ENCODE data around the gene ENTPD1. TPM values are rescaled to one million over a fixed set of nuclear protein-coding genes. Genes with fewer than 3 reads are reported as not detected.
A peak's percentile ranks its signal among the peaks of the same experiment; 100 is the strongest.

The ENTPD1 gene
- total RNA-seq, 1 donor from 2014 or later = 7.7 TPM

- intact Hi-C loops (cut with micrococcal nuclease) = no loop called here
- Histone ChIP-seq H3K27ac (replicated peaks) (no peak overlapping the region), H3K9me3 (replicated peaks) (peaks cover 4% of the 10 kb centered on the region), H3K4me1 (peaks cover 29% of the 10 kb centered on the region), H3K36me3 (no peaks in the 10 kb centered on the region), H3K27me3 (ENCODE audit: low read depth) (no peaks in the 10 kb centered on the region), H3K4me3 (no peak overlapping the region)
- DNase-seq = no peak
- no peak for TF ChIP-seq CTCF (IDR thresholded peaks at IDR 0.05; ENCODE audit: borderline replicate concordance)
Observed at GRCh38 chr10:95739056-95739455, 16.9 kb upstream of the ENTPD1 start.

GRCh38 chr10:95741807-95742467 is 14.0 kb upstream of the ENTPD1 start:
- intact Hi-C loops (cut with micrococcal nuclease) = no loop called here
- Histone ChIP-seq H3K9me3 (replicated peaks) (no peaks in the 10 kb centered on the region), H3K4me1 (peaks cover 29% of the 10 kb centered on the region), H3K36me3 (no peaks in the 10 kb centered on the region), H3K27me3 (ENCODE audit: low read depth) (no peaks in the 10 kb centered on the region), H3K27ac (replicated peaks) (peak overlapping the region; percentile 88), H3K4me3 (peak overlapping the region; percentile 1)
- DNase-seq = no peak
- peak; percentile 37 for TF ChIP-seq CTCF (IDR thresholded peaks at IDR 0.05; ENCODE audit: borderline replicate concordance)

GRCh38 chr10:95742485-95742884 is 13.5 kb upstream of the ENTPD1 start:
- intact Hi-C loops (cut with micrococcal nuclease) = no loop called here
- Histone ChIP-seq H3K27me3 (ENCODE audit: low read depth) (no peaks in the 10 kb centered on the region), H3K9me3 (replicated peaks) (no peaks in the 10 kb centered on the region), H3K4me1 (peaks cover 29% of the 10 kb centered on the region), H3K36me3 (no peaks in the 10 kb centered on the region), H3K4me3 (peak overlapping the region; percentile 1), H3K27ac (replicated peaks) (peak overlapping the region; percentile 88)
- no peak for TF ChIP-seq CTCF (IDR thresholded peaks at IDR 0.05; ENCODE audit: borderline replicate concordance)
- DNase-seq = no peak

- intact Hi-C loops (cut with micrococcal nuclease) = no loop called here
Observed at GRCh38 chr10:95742962-95743535, 12.9 kb upstream of the ENTPD1 start.

GRCh38 chr10:95745501-95745900 is 10.5 kb upstream of the ENTPD1 start:
- Histone ChIP-seq H3K4me3 (no peak overlapping the region), H3K27ac (replicated peaks) (no peak overlapping the region), H3K4me1 (peaks cover 29% of the 10 kb centered on the region), H3K36me3 (no peaks in the 10 kb centered on the region), H3K27me3 (ENCODE audit: low read depth) (peaks cover under 1% of the 10 kb centered on the region), H3K9me3 (replicated peaks) (no peaks in the 10 kb centered on the region)
- TF ChIP-seq CTCF (IDR thresholded peaks at IDR 0.05; ENCODE audit: borderline replicate concordance) = no peak
- intact Hi-C loops (cut with micrococcal nuclease) = no loop called here
- no peak for DNase-seq

More at GRCh38 chr10:95742962-95743535, 12.9 kb upstream of the ENTPD1 start:
- H3K9me3 ChIP-seq (replicated peaks) = no peaks in the 10 kb centered on the region
- no peak overlapping the region for H3K4me3 ChIP-seq
- no peak for DNase-seq
- no peaks in the 10 kb centered on the region for H3K36me3 ChIP-seq
- no peak for TF ChIP-seq CTCF (IDR thresholded peaks at IDR 0.05; ENCODE audit: borderline replicate concordance)
- H3K27me3 ChIP-seq (ENCODE audit: low read depth) = no peaks in the 10 kb centered on the region
- peaks cover 29% of the 10 kb centered on the region for H3K4me1 ChIP-seq
- peak overlapping the region; percentile 88 for H3K27ac ChIP-seq (replicated peaks)
